Bone marrow (tissue), 2 donors: Measurements from ENCODE around the gene RENBP.
A peak's percentile ranks its signal among the peaks of the same experiment; 100 is the strongest.

Experiments used
- DNase-seq, 2 donors: peaks; one replicate each; lab custom pipeline; 2025; lab: John Stamatoyannopoulos, UW

Gene RENBP

DNA sequence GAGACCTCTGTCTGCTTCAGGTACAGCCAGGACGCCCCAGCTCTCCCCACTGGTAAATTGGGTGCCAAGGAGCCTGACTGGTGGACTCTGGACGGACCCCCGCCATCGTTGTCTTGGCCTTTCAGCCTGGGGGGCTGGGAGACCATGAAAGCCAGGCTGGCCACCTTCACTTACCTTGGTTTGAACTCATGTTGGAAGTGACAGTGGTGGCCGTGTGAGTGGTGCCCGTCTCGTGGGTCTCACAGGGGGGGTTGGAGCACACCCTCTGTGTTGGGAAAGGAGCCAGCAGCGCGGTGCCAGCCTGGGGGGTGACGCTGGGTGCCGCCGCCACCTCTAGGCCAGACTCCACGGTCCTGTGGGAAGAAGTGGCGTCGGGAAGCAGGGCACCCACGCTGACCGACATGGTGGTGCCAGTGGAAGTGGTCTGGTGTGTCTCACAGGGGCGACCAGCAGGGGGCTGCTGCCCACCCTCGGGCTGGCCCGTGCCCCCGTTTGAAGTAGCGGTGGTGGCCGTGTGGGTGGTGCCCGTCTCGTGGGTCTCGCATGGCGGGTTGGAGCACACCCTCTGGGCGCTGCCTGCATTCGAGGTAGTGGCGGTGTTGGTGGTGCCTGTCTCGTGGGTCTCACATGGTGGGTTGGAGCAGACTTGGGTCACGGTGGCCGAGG lies 9.6 kb upstream of the RENBP start:
- DNase-seq, result no peak

DNA sequence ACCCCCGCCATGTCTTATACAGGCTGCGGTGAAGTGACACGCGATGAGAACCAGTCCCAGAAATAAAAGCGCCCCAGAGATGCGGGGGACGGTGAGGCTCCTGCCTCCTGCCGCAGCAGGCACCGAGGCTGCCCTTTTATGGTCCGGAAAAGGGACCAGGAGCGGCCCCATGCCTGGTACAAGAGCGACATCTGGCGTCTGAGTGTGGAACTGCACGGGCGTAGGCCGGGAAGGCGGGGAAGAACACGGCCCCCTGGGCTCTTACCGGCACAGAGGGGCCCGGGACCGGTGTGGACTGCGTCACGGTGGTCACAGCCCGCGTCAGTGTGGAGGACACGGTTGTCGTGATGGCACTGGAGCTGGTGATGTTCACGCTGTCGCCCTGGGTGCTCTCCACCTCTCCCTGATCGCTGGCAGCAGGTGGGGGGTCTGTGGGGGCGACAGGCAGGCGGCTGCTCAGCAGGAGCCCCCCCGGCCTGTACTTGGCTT lies 8.9 kb upstream of the RENBP start:
- DNase-seq, result peak; percentile 24

DNA sequence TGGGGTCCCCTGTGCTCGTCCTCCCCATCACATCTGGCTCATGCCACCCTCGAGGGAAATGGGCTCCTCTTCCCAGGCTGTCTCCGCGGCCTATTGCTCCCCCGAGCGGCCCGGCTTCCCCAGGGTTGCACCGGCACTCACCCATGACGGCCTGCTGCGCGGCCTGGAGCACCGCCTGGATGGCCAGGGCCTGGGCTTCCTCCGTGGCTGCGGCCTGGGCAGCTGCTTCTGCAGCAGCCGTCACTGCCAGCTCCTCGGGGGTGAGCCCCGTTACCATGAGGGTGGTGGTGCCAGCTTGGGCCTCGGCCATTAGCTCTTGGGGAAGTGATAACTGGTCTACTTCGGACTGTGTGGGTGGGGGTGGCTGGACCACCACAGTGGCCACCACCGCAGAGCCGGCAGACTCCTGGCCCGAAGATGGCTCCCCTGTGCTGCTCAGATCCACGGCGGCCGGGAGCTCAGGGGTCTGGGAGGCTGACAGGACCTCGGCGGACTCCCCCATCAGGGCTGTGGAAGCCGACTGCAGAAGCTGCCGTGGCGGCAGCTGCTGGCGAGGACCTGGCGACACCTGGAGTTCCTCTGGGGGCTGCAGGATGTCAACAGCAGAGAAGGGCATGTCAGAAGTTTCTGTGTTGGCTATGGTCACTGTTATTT lies 8.1 kb upstream of the RENBP start:
- DNase-seq, result no peak

GRCh38 chrX:153951683-153952372 lies 7.4 kb upstream of the RENBP start:
- no peak for DNase-seq

DNA sequence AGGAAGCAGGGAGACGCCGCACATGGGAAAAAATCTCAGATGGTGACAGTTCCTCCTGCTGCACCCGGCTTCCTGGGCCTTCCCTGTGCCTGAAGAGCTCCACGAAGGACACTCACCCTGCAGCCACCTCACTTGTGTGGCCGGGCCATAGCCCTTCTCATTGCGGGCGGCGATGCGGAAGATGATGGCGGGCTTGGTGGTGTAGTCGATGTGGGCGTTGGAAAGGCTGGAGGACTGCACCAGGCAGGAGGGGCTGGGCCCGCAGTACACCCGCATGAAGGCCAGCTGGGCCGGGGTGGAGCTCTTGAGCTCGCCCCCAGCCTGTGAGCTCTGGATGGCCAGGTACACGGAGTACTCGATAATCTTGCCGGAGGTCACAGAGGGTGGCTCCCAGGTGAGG lies 5.7 kb upstream of the RENBP start:
- DNase-seq, result no peak

- no peak for DNase-seq
Observed at GRCh38 chrX:153948847-153949805, 4.7 kb upstream of the RENBP start.

DNA sequence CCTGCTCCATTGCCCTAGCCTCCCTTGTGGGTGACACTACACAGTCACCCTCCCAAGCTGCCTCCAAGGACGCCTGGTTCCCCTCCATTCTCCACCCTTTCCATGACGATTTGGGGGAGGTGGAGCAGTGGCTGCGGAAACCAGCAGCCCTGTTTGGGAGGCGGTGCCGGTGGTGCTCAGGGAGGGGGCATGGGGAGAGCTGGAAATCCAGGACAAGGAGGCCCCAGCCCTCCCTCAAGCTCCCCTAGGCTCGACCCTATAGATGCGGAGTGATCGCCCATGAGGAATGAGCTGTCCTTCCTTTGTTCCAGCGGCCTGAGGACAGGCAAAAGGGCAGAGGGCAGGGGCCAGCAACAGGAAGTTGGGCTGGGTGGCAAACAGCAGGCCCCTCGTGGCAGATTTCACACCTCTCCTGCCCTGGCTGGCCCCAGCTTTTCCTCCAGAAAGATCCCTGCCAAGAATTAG lies 3.6 kb upstream of the RENBP start:
- no peak for DNase-seq

DNA sequence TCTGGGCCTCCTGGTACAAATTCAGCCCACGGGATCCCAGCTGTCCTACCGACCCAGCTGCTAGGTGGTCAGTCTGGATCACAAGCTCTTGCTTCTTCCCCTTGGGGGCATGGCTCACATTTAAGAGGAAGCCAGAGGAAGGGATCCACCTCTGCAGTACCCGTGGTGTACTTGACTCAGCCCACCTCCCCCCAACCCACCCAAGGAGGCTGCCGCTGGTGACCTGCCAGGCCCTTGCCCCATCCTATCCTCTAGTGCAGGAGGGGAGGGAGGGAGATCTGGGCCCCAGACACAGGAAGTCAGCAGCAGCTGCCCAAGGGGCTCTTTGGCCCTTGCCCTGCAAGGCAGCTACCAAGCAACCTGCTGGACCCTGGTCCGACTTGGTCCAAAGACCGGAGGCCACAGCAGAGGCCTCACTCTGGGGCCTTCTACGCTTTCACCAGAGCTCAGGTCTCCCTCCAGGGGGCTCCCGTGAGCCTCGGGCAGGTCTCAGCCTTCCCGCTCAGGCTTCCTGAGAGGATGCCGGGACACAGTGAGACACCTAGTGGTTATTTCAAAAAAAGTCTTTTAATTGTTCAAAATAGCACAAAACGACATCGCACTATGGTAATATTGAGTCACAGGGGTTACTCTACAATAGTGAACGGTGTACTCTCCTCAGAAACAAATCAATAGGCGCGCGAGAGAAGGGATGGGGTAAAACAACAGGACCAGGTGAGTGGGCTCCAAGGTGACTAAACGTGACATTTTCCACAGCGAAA lies 2.7 kb upstream of the RENBP start:
- DNase-seq, result peak; percentile 11 to 49

DNA sequence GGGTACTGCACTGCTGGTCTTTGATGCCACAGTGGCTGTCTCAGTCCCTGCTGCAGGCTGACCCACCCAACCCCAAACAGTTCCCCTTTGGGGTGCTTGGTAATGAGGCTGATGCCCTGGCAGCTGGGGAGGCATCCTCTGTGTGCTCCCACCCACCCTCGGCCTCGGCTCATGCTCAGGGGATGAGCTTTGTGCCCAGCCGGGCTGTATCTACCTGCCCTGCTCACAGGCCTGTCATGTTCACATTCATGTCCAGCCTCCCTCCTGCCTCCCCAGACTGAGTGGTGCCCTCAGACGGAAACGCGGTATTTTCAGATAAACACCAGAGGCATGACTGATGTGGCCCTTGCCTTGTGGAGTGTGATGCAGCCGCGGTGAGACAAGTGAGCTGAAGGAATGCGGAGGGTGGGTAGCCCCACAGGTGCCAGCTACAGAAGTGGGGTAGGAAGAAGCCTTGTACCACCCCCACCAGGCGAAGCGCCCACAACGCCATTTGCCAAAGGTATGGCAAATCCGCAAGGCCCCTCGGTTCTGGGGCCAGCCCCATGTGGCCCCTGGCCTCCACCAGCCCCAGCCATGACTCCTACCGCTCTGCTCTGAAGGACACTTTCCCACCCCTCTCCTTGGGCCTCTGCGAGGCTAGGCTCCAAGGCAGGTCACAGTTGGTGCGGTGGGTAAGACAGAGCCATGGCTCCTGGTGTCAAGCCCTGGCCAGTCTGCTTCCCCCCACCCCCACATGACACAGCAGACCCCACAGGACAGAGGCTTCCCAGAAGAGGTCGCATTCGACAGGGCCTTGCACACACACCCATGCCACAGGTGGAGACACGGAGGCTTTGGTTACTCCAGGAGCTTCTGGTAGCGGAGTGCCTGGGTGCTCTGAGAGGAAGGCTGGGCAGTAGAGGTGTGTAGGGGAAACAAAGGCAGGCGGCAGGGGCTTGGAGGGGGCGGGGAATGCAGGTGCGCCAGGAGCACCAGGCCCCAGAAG lies 1.8 kb upstream of the RENBP start:
- no peak for DNase-seq

GRCh38 chrX:153944800-153945150 lies 332 bp upstream of the RENBP start:
- DNase-seq, result no peak

DNA sequence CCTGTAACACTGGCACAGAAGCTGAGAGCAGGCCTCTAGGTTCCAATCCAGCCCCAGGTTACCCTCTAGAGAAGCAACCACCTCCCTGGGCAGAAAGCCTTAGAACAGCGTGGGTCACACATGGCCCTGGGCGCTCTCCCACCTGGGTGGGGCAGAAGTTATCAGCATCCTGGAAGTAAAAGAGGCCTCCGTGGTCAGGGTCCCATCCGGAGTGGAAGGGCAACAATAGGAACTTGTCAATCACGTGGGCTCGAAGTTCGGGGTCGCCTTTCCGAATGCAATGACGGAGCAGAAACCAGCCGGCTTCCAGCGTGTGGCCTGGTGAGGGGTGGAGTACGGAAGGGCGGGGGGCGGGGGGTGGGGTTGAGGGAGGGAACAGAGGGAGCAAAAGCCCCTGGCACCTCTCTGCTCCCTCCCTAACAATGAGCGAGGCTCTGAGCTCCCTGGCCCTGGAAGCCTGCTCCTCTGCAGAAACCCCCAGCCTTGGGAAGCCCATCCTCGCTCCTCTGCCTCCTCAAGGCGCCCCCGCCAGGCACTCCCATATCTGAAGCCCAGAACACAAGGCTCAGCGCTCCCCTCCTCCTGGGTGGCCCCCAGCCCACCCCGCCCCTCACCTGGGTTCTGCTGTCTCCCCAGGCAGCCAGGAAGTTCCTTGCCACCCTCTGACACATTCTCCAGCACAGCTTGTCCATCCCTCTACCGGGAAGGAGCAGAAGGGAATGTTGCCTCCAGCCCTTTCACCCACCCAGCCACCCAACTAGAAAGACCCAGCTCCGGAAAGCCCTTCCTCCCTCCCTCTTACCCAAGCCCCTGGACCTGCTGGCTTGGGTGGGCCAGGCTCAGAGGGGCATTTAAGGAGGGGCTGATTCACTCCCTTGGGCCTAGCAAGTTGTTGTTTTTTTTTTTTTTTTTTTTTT lies 2.8 kb downstream of the RENBP start:
- no peak for DNase-seq

- DNase-seq, result no peak
Observed at GRCh38 chrX:153939573-153939972, 4.9 kb downstream of the RENBP start.

- DNase-seq, result no peak
Observed at GRCh38 chrX:153938226-153938786, 6.1 kb downstream of the RENBP start.

GRCh38 chrX:153937056-153937455 lies 7.4 kb downstream of the RENBP start:
- DNase-seq, result no peak

- DNase-seq, result no peak
Observed at GRCh38 chrX:153935326-153935851, 9.1 kb downstream of the RENBP start.

DNA sequence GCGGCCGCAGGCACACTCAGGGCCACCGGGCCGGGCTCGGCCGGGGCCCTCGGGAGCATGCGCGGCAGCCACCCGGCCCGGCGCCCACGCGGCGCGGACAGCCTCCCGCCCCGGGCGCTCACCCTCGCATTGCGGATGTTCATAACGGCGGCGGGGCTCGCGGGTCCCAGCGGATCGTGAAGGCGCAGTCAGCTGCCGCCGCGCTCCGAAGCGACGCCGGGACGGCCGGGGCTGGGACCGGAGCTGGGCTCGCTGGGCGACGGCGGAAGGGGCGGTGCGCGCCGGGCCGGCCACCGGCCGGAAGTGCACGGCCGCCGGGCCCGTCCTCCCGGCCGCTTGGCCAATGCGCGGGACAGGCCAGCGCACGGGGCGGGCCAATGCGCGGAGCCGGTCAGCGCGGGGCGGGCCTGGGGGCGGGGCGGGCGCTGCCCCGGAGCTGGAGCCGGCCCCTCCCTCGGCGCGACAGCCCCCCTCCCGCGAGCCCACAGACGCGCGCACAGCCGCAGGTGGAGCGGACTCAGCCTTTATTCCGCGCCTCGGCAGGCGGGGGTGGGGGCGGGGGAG lies 9.6 kb downstream of the RENBP start, which contains the start of gene NAA10:
Gene NAA10, minus strand, starts transcription at position 276 of the 564 bp plus-strand sequence. Its CDS starts 133 bp downstream, at position 143.
- peak in 1 of 2 donors; percentile 3 for DNase-seq

- DNase-seq, result no peak
Observed at GRCh38 chrX:153934148-153934761, 10.2 kb downstream of the RENBP start.
